GM19468 (cell line): ENCODE results near the gene PLIN3.
"Not testable (repeated sequence)": the region's sequence is repeated elsewhere in the genome, so short reads cannot be mapped to it uniquely, and the experiment has no call there.

ENCODE experiments used
- ATAC-seq: cut with Tn5 transposase; IDR thresholded peaks from one replicate; pipeline ENCODE4 v1.9.1; 2021; ENCODE audit warnings: mild to moderate bottlenecking, moderate library complexity, moderate number of reproducible peaks; ENCODE audit not compliant: unreplicated experiment; ENCODE audit errors: extremely low read depth

PLIN3 gene

GRCh38 chr19:4892962-4893361 lies 25.5 kb upstream of the PLIN3 start:
- not testable (repeated sequence) for ATAC-seq

- ATAC-seq = no peak
Observed at GRCh38 chr19:4891066-4891465, 23.6 kb upstream of the PLIN3 start.

GRCh38 chr19:4889034-4889815 lies 21.8 kb upstream of the PLIN3 start:
- no peak for ATAC-seq

- ATAC-seq = not testable (repeated sequence)
Observed at GRCh38 chr19:4887803-4888202, 20.3 kb upstream of the PLIN3 start.

- ATAC-seq = not testable (repeated sequence)
Observed at GRCh38 chr19:4884993-4885392, 17.5 kb upstream of the PLIN3 start.

- not testable (repeated sequence) for ATAC-seq
Observed at GRCh38 chr19:4882874-4883273, 15.4 kb upstream of the PLIN3 start.

GRCh38 chr19:4879041-4879440 lies 11.6 kb upstream of the PLIN3 start:
- ATAC-seq = no peak

GRCh38 chr19:4878491-4878968 lies 11.1 kb upstream of the PLIN3 start:
- no peak for ATAC-seq

- ATAC-seq = no peak
Observed at GRCh38 chr19:4877753-4878490, 10.5 kb upstream of the PLIN3 start.

- ATAC-seq = no peak
Observed at GRCh38 chr19:4873930-4874329, 6.5 kb upstream of the PLIN3 start.

GRCh38 chr19:4871711-4872110 lies 4.2 kb upstream of the PLIN3 start:
- no peak for ATAC-seq

GRCh38 chr19:4870025-4870700 lies 2.7 kb upstream of the PLIN3 start:
- no peak for ATAC-seq

GRCh38 chr19:4868286-4868834 lies 893 bp upstream of the PLIN3 start:
- no peak for ATAC-seq

GRCh38 chr19:4866595-4867424 lies 657 bp downstream of the PLIN3 start:
- no peak for ATAC-seq

GRCh38 chr19:4861147-4861546 lies 6.3 kb downstream of the PLIN3 start:
- no peak for ATAC-seq

GRCh38 chr19:4859697-4860096 lies 7.8 kb downstream of the PLIN3 start:
- ATAC-seq = no peak

GRCh38 chr19:4856468-4856867 lies 11.0 kb downstream of the PLIN3 start:
- ATAC-seq = not testable (repeated sequence)

- ATAC-seq = not testable (repeated sequence)
Observed at GRCh38 chr19:4853506-4853905, 14.0 kb downstream of the PLIN3 start.

GRCh38 chr19:4852484-4852883 lies 15.0 kb downstream of the PLIN3 start:
- ATAC-seq = no peak
